A204.1 (cell line): ENCODE measurements around the gene ATP2B2.

ENCODE experiments used
- FAIRE-seq: peaks from 2 replicates; lab custom pipeline; 2012; peaks lifted over from hg19 to GRCh38; lab: Jason Lieb, UNC

Gene ATP2B2

GRCh38 chr3:10358309-10358980 is 146.9 kb downstream of the ATP2B2 start:
- no peak for FAIRE-seq

- no peak for FAIRE-seq
Measured at GRCh38 chr3:10357592-10358308, 147.6 kb downstream of the ATP2B2 start.

- no peak for FAIRE-seq
Measured at GRCh38 chr3:10357095-10357494, 148.3 kb downstream of the ATP2B2 start.

- no peak for FAIRE-seq
Measured at GRCh38 chr3:10356461-10356981, 148.9 kb downstream of the ATP2B2 start.

GRCh38 chr3:10354361-10355015 is 150.9 kb downstream of the ATP2B2 start:
- no peak for FAIRE-seq

- FAIRE-seq = no peak
Measured at GRCh38 chr3:10353661-10354360, 151.6 kb downstream of the ATP2B2 start.

GRCh38 chr3:10353160-10353559 is 152.2 kb downstream of the ATP2B2 start:
- no peak for FAIRE-seq

GRCh38 chr3:10352146-10352911 is 153.1 kb downstream of the ATP2B2 start:
- no peak for FAIRE-seq

GRCh38 chr3:10351013-10351735 is 154.2 kb downstream of the ATP2B2 start:
- no peak for FAIRE-seq

GRCh38 chr3:10350324-10350985 is 154.9 kb downstream of the ATP2B2 start:
- FAIRE-seq = no peak

GRCh38 chr3:10349801-10350200 is 155.6 kb downstream of the ATP2B2 start:
- FAIRE-seq = no peak

GRCh38 chr3:10348404-10348721 is 157.0 kb downstream of the ATP2B2 start:
- FAIRE-seq = no peak

- FAIRE-seq = no peak
Measured at GRCh38 chr3:10347648-10348403, 157.6 kb downstream of the ATP2B2 start.

- FAIRE-seq = no peak
Measured at GRCh38 chr3:10345911-10346310, 159.5 kb downstream of the ATP2B2 start.

GRCh38 chr3:10344944-10345575 is 160.3 kb downstream of the ATP2B2 start:
- FAIRE-seq = no peak

GRCh38 chr3:10344147-10344943 is 161.0 kb downstream of the ATP2B2 start:
- FAIRE-seq = no peak

- no peak for FAIRE-seq
Measured at GRCh38 chr3:10343526-10343925, 161.9 kb downstream of the ATP2B2 start.

- FAIRE-seq = no peak
Measured at GRCh38 chr3:10342781-10343180, 162.6 kb downstream of the ATP2B2 start.
